ENCODE data around the gene PPIG.

GRCh38 chr2:169664978-169665930 lies 81.1 kb downstream of the PPIG start:
- TF ChIP-seq ZNF274 (IDR thresholded peaks at IDR 0.05; ENCODE audit: low read depth, low read length), result no peak
- TF ChIP-seq SUZ12 (IDR thresholded peaks at IDR 0.05; ENCODE audit: extremely low read depth, insufficient read depth, insufficient read length), result no peak

All from NT2/D1 (cell line).